Activated CD8-positive, alpha-beta T cell treated with anti-CD3 and anti-CD28 coated beads, Interleukin-2, amount 10 ng/mL, durations not matched to agents 7 days and 5 days (primary cell): Measurements from ENCODE around the gene GNB5. TPM values are rescaled to one million over a fixed set of nuclear protein-coding genes. Genes with fewer than 3 reads are reported as not detected.
A peak's percentile ranks its signal among the peaks of the same experiment; 100 is the strongest.

ENCODE experiments used
- ATAC-seq: fragments of 150-1000 bp; cut with Tn5 transposase; one replicate; pipeline ENCODE4 v1.10.0; 2021; ENCODE audit warnings: moderate library complexity
- CTCF ChIA-PET: fragments of 350-600 bp; sonication (Branson Sonifier 250); formaldehyde crosslinking; loops from one replicate; lab custom pipeline; 2021; ENCODE audit warnings: antibody characterized with exemption; lab: Charles Lee
- POLR2A ChIA-PET: fragments of 350-600 bp; sonication (Branson Sonifier 250); formaldehyde crosslinking; loops from one replicate; lab custom pipeline; 2021; ENCODE audit warnings: antibody characterized with exemption; lab: Charles Lee
- DNase-seq: peaks from one replicate; pipeline ENCODE4 v3.0.0-alpha.2; 2020
- H3K27ac Mint-ChIP-seq: one replicate; pipeline ENCODE4 v1.8.0; 2021; ENCODE audit warnings: mild to moderate bottlenecking, mixed read lengths
- H3K27me3 Mint-ChIP-seq: one replicate; pipeline ENCODE4 v1.8.0; 2021; ENCODE audit warnings: low read depth, mixed read lengths
- H3K36me3 Mint-ChIP-seq: one replicate; pipeline ENCODE4 v1.8.0; 2021; ENCODE audit warnings: low read depth, mixed read lengths
- H3K4me1 Mint-ChIP-seq: one replicate; pipeline ENCODE4 v1.8.0; 2021; ENCODE audit warnings: low read depth, mixed read lengths
- H3K4me3 Mint-ChIP-seq: one replicate; pipeline ENCODE4 v1.8.0; 2021; ENCODE audit warnings: mild to moderate bottlenecking, mixed read lengths
- H3K9me3 Mint-ChIP-seq: one replicate; pipeline ENCODE4 v1.8.0; 2022; ENCODE audit warnings: mixed read lengths; ENCODE audit not compliant: insufficient read depth
- total RNA-seq, 2 experiments: library from RNA; stranded (reverse); gene quantifications; one replicate each; pipeline ENCODE4 v1.2.3, GENCODE V29; 2021

Gene GNB5
- total RNA-seq, 2 experiments from 2014 or later = 33.8 to 37.0 TPM

DNA sequence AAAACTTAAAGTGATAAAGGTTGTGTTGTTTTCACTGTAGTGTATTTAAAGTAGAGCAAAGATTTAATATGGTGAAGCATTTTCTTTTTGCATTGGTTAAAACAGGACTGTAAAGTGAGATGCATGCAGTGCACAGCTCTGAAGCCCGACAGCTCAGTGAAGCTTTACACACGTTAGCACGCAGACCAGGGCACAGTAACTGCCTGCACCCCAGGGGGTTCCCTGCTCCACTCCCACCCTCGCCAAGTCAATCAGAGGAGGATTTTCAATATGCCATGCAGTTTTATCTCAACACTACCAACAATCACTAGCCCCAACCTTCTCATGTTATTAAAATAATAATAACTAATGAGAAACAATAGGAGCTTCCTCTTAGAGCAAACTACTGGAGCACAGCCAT, 50.5 kb downstream of the GNB5 start:
- Mint-ChIP-seq H3K4me1 (peaks cover 22% of the 10 kb centered on the region), H3K4me3 (no peak overlapping the region), H3K27me3 (no peaks in the 10 kb centered on the region), H3K36me3 (peaks cover 20% of the 10 kb centered on the region), H3K27ac (no peak overlapping the region), H3K9me3 (no peaks in the 10 kb centered on the region)
- CTCF ChIA-PET = interaction anchor here (0.5 to 3.1 kb wide), 15 partner anchors 19 to 313 kb away, joined by 3 to 15 read pairs (median 4); partner anchors contain the start of gene LEO1
- POLR2A ChIA-PET = interaction anchor here (0.8 to 1.1 kb wide), 3 partner anchors 20 to 168 kb away, joined by 3 to 4 read pairs (median 3); no protein-coding TSS in a partner anchor
- ATAC-seq (no peak), DNase-seq (no peak)

- Mint-ChIP-seq H3K27me3 (no peaks in the 10 kb centered on the region), H3K4me1 (peaks cover 24% of the 10 kb centered on the region), H3K27ac (no peak overlapping the region), H3K4me3 (no peak overlapping the region), H3K36me3 (peaks cover 16% of the 10 kb centered on the region), H3K9me3 (no peaks in the 10 kb centered on the region)
- ATAC-seq = peak; percentile 80
- peak; percentile 81 for DNase-seq
- POLR2A ChIA-PET = interaction anchor here (0.8 to 1.1 kb wide), 2 partner anchors 21 to 168 kb away, joined by 3 to 4 read pairs; no protein-coding TSS in a partner anchor
- CTCF ChIA-PET = interaction anchor here (0.6 to 3.1 kb wide), 36 partner anchors 10 to 359 kb away, joined by 3 to 15 read pairs (median 4); partner anchors contain the start of gene LEO1
Measured at GRCh38 chr15:52139599-52140462, 51.4 kb downstream of the GNB5 start.

DNA sequence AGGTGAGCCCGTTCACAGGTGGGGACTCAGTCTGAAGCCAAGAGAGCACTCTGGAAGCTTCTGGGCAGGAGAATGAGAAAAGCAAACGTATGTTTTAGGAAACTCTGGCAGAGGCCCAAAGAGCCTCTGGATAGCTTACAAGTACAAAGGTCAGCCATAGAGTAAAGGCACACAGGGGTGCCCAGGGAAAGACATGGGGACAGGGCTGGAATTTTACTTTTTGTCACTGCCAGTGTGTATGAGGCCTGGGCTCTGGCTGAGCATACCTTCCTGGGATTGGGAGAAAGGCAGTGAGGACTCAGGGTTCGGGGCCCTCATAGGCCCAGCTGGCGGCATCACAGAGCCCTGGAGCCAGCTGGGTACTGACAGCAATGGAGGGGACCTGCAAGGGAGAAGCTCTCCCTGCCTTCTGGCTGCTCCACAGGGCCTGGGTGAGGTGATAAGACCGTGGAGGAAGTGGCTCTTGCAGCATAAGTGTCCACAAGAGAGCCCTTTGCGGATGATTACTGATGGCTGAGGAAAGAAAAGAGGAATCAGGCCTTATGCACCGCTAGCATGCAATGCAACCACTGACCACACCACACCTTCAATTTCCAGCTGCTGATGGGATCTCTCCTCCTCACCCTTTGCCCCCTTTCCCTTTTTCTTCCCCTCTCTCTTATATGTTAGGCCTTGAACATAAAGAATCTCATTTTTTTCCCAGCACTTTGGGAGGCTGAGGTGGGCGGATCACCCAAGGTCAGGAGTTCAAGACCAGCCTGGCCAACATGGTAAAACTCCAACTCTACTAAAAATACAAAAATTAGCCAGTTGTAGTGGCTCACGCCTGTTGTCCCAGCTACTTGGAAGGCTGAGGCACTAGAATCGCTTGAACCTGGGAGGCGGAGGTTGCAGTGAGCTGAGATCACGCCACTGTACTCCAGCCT, 53.5 kb downstream of the GNB5 start:
- Mint-ChIP-seq H3K4me1 (peaks cover 24% of the 10 kb centered on the region), H3K4me3 (no peak overlapping the region), H3K27me3 (no peaks in the 10 kb centered on the region), H3K27ac (no peak overlapping the region), H3K9me3 (no peaks in the 10 kb centered on the region), H3K36me3 (peaks cover 18% of the 10 kb centered on the region)
- DNase-seq (no peak), ATAC-seq (no peak)
- POLR2A ChIA-PET = interaction anchor here (0.8 kb wide), 1 partner anchor 167 kb away, joined by 3 read pairs; the partner anchor contains the start of gene LEO1
- CTCF ChIA-PET = interaction anchor here (0.6 to 1.9 kb wide), 8 partner anchors 8 to 166 kb away, joined by 3 to 5 read pairs (median 3); partner anchors contain the start of gene LEO1

GRCh38 chr15:52136442-52136980, 54.7 kb downstream of the GNB5 start:
- H3K36me3 Mint-ChIP-seq = peaks cover 24% of the 10 kb centered on the region
- no peaks in the 10 kb centered on the region for H3K27me3 Mint-ChIP-seq
- H3K27ac Mint-ChIP-seq = no peak overlapping the region
- ChIA-PET CTCF (interaction anchor here (0.8 to 0.9 kb wide), 2 partner anchors 72 to 155 kb away, joined by 3 read pairs; no protein-coding TSS in a partner anchor), POLR2A (no interaction called here)
- ATAC-seq = no peak
- no peaks in the 10 kb centered on the region for H3K9me3 Mint-ChIP-seq
- no peak for DNase-seq
- H3K4me1 Mint-ChIP-seq = peaks cover 24% of the 10 kb centered on the region
- H3K4me3 Mint-ChIP-seq = no peak overlapping the region

DNA sequence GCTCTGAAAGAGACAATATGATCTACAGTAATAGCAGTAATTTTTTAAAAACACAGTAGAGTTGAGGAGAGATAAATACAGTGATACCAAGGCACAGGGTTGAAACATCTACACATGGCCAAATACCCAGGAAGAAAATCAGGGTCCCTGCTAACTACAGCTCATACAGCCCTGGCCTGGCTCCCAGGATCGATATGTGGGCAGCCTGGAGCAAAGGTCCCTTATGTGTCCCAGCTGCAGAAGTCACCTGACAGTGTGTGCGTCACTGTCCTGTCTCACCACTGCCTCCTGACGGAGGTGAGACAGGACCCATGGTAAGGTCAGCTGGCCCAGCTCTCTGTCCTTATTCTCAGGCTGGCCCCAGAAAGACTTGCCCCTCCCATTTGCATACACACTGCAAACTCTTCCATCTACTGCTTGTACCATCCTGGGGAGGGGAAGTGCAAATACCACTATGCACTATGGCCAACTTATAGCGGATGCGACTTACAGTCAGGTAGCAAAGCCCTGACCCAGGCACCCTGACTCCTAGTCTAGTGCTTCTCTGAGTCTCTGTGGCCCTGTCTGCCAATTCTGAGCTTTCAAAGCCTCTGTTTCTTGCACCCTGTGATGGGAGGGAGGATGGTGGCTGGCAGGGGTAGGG, 56.6 kb downstream of the GNB5 start:
- POLR2A ChIA-PET = no interaction called here

DNA sequence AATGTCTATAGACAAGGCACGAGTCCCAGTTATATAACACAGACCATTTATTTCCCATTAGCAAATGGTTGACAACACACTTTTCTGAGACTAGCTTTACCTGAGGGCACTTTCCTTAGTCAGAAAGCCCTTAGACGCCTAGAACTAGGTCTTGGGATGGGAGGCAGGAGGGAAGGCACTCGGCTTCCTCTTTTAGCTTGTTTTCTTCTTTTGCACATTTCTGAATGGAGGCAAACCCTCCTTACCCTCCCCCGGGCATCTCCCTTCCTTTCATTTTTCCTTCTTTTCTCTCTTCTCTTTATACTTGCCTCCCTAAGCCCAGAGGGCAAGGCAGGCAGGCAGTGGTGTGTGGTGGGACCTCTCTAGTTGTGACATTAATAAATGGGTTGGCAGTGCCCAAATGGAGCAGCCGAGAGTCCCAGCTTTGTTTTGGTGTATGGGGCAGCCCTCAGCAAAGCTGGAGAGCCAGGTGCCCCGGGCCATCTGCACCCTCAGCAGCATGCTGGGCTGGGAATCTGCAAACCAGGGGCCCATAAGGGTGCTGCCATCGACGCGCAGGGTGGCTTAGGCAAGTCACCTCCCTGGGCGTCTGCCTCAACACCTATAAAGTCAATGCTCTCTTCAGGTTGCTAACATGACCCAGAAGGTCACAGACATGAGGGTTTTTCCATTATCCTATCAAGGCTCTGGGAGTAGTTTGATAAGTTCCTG, 57.5 kb downstream of the GNB5 start:
- H3K36me3 Mint-ChIP-seq = peaks cover 21% of the 10 kb centered on the region
- no peaks in the 10 kb centered on the region for H3K9me3 Mint-ChIP-seq
- no peak overlapping the region for H3K27ac Mint-ChIP-seq
- DNase-seq (no peak), ATAC-seq (no peak)
- no peak overlapping the region for H3K4me3 Mint-ChIP-seq
- POLR2A ChIA-PET = no interaction called here
- CTCF ChIA-PET = interaction anchor here (0.9 to 1.5 kb wide), 2 partner anchors 94 to 99 kb away, joined by 3 to 4 read pairs; no protein-coding TSS in a partner anchor
- H3K27me3 Mint-ChIP-seq = no peaks in the 10 kb centered on the region
- peaks cover 19% of the 10 kb centered on the region for H3K4me1 Mint-ChIP-seq

More for the DNA sequence above, 56.6 kb downstream of the GNB5 start:
- Mint-ChIP-seq H3K4me1 (peaks cover 20% of the 10 kb centered on the region), H3K36me3 (peaks cover 22% of the 10 kb centered on the region), H3K4me3 (no peak overlapping the region), H3K27me3 (no peaks in the 10 kb centered on the region), H3K9me3 (no peaks in the 10 kb centered on the region), H3K27ac (no peak overlapping the region)
- DNase-seq = no peak
- ATAC-seq = no peak
- CTCF ChIA-PET = interaction anchor here (1.5 kb wide), 1 partner anchor 100 kb away, joined by 3 read pairs; no protein-coding TSS in a partner anchor

- DNase-seq (no peak), ATAC-seq (no peak)
- H3K9me3 Mint-ChIP-seq = no peaks in the 10 kb centered on the region
- H3K4me1 Mint-ChIP-seq = peaks cover 16% of the 10 kb centered on the region
- peaks cover 18% of the 10 kb centered on the region for H3K36me3 Mint-ChIP-seq
- ChIA-PET POLR2A (no interaction called here), CTCF (no interaction called here)
- H3K27ac Mint-ChIP-seq = no peak overlapping the region
- H3K4me3 Mint-ChIP-seq = no peak overlapping the region
- H3K27me3 Mint-ChIP-seq = no peaks in the 10 kb centered on the region
Measured at GRCh38 chr15:52132066-52132465, 59.1 kb downstream of the GNB5 start.

- H3K27ac Mint-ChIP-seq = no peak overlapping the region
- ATAC-seq (no peak), DNase-seq (no peak)
- POLR2A ChIA-PET = no interaction called here
- no peak overlapping the region for H3K4me3 Mint-ChIP-seq
- H3K27me3 Mint-ChIP-seq = no peaks in the 10 kb centered on the region
- no peaks in the 10 kb centered on the region for H3K4me1 Mint-ChIP-seq
- peaks cover 9% of the 10 kb centered on the region for H3K36me3 Mint-ChIP-seq
- no peaks in the 10 kb centered on the region for H3K9me3 Mint-ChIP-seq
- CTCF ChIA-PET = interaction anchor here (1.3 to 1.4 kb wide), 2 partner anchors 10 to 34 kb away, joined by 3 to 4 read pairs; no protein-coding TSS in a partner anchor
Measured at GRCh38 chr15:52128568-52128967, 62.6 kb downstream of the GNB5 start.

DNA sequence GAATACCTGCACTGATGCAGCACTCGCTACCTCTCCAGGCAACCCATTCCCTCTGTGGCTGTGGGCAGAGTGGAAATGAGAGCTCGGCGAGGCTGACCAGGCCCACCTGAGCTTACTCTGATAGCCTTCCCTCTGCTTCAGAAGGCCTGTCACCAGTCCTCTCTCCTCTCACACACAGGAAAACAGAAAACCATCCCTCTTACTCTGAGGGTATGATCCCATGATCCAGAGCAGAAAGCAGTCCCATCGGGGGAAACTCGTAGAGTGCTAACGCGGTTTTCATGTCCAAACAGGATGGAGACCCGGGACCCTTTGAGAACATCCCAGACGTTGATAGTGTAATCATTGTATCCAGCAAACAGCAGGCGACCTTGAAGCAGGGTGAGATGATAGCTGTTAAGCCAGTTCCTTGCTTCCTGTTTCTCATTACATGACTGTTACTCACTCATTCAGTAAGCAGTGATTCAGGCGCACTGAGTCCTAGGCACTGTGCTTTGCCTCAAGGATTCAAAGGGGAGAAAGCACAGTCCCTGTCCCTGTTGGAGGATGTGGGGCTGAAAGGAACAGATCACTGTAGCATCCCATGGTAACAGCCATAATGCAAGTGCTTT, 66.8 kb downstream of the GNB5 start:
- no peak for DNase-seq
- Mint-ChIP-seq H3K27ac (no peak overlapping the region), H3K4me1 (no peaks in the 10 kb centered on the region), H3K4me3 (no peak overlapping the region), H3K27me3 (no peaks in the 10 kb centered on the region), H3K9me3 (no peaks in the 10 kb centered on the region), H3K36me3 (peaks cover 5% of the 10 kb centered on the region)
- no peak for ATAC-seq
- CTCF ChIA-PET = no interaction called here
- POLR2A ChIA-PET = interaction anchor here (0.6 kb wide), 1 partner anchor 97 kb away, joined by 3 read pairs; no protein-coding TSS in a partner anchor

DNA sequence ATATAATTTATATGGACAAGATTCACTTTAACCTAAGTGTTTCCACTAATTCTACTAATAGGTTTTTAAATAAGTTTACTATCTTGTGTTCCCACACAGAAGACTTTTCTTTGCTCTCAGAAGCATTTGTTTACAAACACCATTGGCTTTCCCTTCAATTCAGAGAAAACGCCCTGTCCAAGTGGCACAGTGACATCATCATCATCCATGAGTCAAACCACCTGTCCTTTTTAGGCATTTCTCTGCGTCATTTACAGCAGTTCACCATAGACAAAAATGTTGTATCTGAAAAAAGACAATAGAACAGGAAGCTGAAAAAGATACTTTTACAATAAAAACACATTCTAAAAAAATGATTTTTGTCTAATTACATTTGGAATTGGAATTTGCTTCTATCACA, 69.3 kb downstream of the GNB5 start:
- Mint-ChIP-seq H3K4me1 (no peaks in the 10 kb centered on the region), H3K36me3 (peaks cover 5% of the 10 kb centered on the region), H3K27me3 (no peaks in the 10 kb centered on the region), H3K4me3 (no peak overlapping the region), H3K27ac (no peak overlapping the region), H3K9me3 (no peaks in the 10 kb centered on the region)
- POLR2A ChIA-PET = no interaction called here
- no peak for DNase-seq
- ATAC-seq = no peak
- CTCF ChIA-PET = no interaction called here
